GM12892 (cell line): ENCODE results near the gene PRDM15.

Experiments
- POLR2A ChIP-seq: IDR thresholded peaks from 2 replicates; pipeline ENCODE4 v1.6.1; 2011; ENCODE audit warnings: low read depth, low read length, control low read depth
- POLR2AphosphoS5 ChIP-seq: IDR thresholded peaks from 2 replicates; pipeline ENCODE4 v1.6.1; 2011; ENCODE audit warnings: low read depth, low read length, control low read depth
- TAF1 ChIP-seq: IDR thresholded peaks from 2 replicates; pipeline ENCODE4 v1.6.1; 2011; ENCODE audit warnings: low read depth, mild to moderate bottlenecking, control low read depth, low read length, borderline replicate concordance

DNA sequence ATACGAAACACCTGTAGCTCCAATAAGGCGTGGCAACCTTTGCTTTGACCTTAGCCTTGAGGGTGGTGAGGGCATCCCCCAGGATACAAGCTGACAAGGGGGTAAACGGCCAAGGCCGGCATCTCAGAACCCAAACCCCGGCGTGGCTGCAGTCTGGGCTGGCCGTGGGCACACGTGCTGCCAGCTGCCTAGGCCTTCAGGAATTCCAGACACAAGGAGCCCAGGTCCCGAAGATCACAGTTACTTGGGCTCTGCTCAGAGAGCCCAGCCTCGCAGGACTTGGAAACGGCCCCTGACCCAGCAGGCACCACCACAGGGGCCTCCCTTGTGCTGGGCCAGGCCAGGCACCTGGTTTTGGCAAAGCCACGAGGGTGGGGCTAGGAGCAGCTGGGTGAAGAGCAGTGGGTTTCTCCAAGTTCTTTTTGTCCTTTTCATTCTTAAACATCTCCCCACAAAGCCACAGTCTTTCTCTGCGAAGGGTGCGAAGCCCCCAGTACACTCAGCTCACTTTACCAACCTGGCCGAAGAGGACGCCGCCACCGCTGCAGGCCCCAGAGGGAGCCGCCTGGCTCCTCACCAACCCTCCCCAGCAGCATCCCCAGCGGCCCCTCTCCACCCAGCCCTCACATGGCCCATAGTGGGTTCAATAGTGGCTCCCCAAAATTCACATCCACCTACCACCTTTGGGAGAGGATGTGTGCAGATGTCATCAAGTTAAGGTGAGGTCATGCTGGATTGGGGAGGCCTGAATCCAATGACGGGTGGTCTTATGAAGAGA lies 26.8 kb downstream of the PRDM15 start:
- TF ChIP-seq POLR2A (no peak), POLR2AphosphoS5 (no peak), TAF1 (no peak)
